ENCODE data around the gene IDI2. TPM values are rescaled to one million over a fixed set of nuclear protein-coding genes. Genes with fewer than 3 reads are reported as not detected.

The IDI2 gene
- total and polyA plus RNA-seq, 2 of the 13 experiments (the other 11 are each of a cell fraction or from before 2014, with no cell fraction given) = not detected

DNA sequence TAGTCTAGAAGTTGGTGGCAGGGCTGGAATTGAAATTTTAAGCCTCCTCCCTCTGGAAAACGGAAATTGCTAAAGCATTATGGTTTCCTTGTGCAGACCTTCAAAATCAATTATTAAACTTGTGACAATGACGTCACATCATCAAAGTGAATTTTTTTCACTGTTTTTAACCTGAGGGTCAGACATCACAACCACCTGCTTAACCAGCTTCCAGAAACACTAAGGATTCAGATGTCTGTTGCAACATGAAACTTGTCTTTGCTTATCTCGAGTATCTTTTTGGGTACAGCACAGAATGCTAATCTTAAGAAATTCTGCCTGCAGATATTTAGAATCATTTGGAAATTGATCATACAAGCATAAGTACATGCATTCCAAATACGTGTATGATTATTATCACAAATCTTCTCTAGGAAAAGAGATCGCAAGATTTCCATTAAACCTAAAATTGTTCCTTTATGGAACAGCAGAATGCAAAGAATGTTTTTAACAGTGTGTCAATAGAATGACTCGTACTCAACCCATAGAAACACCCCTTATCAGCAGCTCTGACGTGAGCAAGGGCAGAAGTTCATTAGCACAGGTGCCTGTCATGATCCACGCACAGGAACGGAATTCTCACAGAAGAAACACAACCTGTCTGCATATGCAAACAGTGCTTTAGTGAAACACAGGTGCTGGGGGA is 41.5 kb downstream of the IDI2 start (continued):
- no peak for TF ChIP-seq FOSL1 (CRISPR knock-in tag; IDR thresholded peaks at IDR 0.05; ENCODE audit: borderline replicate concordance)
- no peak for TF ChIP-seq SRSF4 (IDR thresholded peaks at IDR 0.05; ENCODE audit: low read depth, low read length, poor library complexity, severe bottlenecking)
- TF ChIP-seq HNRNPH1 (optimal IDR thresholded peaks at IDR 0.05; ENCODE audit: low read depth, low read length) = no peak
- TF ChIP-seq, protein P1, sequence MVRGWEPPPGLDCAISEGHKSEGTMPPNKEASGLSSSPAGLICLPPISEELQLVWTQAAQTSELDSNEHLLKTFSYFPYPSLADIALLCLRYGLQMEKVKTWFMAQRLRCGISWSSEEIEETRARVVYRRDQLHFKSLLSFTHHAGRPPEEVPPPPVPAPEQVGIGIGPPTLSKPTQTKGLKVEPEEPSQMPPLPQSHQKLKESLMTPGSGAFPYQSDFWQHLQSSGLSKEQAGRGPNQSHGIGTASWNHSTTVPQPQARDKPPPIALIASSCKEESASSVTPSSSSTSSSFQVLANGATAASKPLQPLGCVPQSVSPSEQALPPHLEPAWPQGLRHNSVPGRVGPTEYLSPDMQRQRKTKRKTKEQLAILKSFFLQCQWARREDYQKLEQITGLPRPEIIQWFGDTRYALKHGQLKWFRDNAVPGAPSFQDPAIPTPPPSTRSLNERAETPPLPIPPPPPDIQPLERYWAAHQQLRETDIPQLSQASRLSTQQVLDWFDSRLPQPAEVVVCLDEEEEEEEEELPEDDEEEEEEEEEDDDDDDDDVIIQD (CRISPR knock-in tag; IDR thresholded peaks at IDR 0.05; ENCODE audit: low read depth) = 0 out of 2 replicates have a peak, but pooled peaks have one; percentile 29
- TF ChIP-seq BORCS8-MEF2B (CRISPR knock-in tag; IDR thresholded peaks at IDR 0.05) = no peak
- TF ChIP-seq SETDB1 (CRISPR knock-in tag; IDR thresholded peaks at IDR 0.05; ENCODE audit: borderline replicate concordance) = no peak
- TF ChIP-seq TBX2 (CRISPR knock-in tag; IDR thresholded peaks at IDR 0.05; ENCODE audit: borderline replicate concordance) = peak; percentile 53; the same call in 1 of the 2 replicates
- TF ChIP-seq, protein P2, sequence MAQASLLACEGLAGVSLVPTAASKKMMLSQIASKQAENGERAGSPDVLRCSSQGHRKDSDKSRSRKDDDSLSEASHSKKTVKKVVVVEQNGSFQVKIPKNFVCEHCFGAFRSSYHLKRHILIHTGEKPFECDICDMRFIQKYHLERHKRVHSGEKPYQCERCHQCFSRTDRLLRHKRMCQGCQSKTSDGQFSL (CRISPR knock-in tag; IDR thresholded peaks at IDR 0.05) = no peak
- TF ChIP-seq NPAS2 (CRISPR knock-in tag; IDR thresholded peaks at IDR 0.05; ENCODE audit: borderline replicate concordance) = no peak
- TF ChIP-seq AGO1 (IDR thresholded peaks at IDR 0.05; ENCODE audit: low read depth, low read length, poor library complexity, severe bottlenecking) = no peak
- TF ChIP-seq MLLT10 (CRISPR knock-in tag; IDR thresholded peaks at IDR 0.05) = no peak
- no peak for TF ChIP-seq ZNF180 (CRISPR knock-in tag; IDR thresholded peaks at IDR 0.05; ENCODE audit: borderline replicate concordance, low read depth)
- TF ChIP-seq CREB1 (IDR thresholded peaks at IDR 0.05) = peak; percentile 86
- peak; percentile 71 for TF ChIP-seq CREB1 (CRISPR knock-in tag; IDR thresholded peaks at IDR 0.05)
- TF ChIP-seq ZNF234 (CRISPR knock-in tag; conservative IDR thresholded peaks at IDR 0.05) = no peak
- TF ChIP-seq SOX6 (IDR thresholded peaks at IDR 0.05) = no peak
- peak; percentile 25; the same call in 1 of the 2 replicates for TF ChIP-seq SOX6 (CRISPR knock-in tag; IDR thresholded peaks at IDR 0.05)
- TF ChIP-seq, protein P3, sequence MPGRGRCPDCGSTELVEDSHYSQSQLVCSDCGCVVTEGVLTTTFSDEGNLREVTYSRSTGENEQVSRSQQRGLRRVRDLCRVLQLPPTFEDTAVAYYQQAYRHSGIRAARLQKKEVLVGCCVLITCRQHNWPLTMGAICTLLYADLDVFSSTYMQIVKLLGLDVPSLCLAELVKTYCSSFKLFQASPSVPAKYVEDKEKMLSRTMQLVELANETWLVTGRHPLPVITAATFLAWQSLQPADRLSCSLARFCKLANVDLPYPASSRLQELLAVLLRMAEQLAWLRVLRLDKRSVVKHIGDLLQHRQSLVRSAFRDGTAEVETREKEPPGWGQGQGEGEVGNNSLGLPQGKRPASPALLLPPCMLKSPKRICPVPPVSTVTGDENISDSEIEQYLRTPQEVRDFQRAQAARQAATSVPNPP (CRISPR knock-in tag; IDR thresholded peaks at IDR 0.05) = no peak
- peak; percentile 79 for TF ChIP-seq ATF7 (IDR thresholded peaks at IDR 0.05)
- TF ChIP-seq ATF7 (CRISPR knock-in tag; IDR thresholded peaks at IDR 0.05) = no peak
- TF ChIP-seq ZBTB21 (CRISPR knock-in tag; IDR thresholded peaks at IDR 0.05) = 0 out of 2 replicates have a peak, but pooled peaks have one; percentile 45
- peak; percentile 56; the same call in 1 of the 2 replicates for TF ChIP-seq ZNF317 (CRISPR knock-in tag; IDR thresholded peaks at IDR 0.05)
- TF ChIP-seq HNF4G (IDR thresholded peaks at IDR 0.05; ENCODE audit: borderline replicate concordance, low read depth, low read length) = no peak
- TF ChIP-seq HNF4G (CRISPR knock-in tag; IDR thresholded peaks at IDR 0.05; ENCODE audit: borderline replicate concordance, low read depth) = no peak
- TF ChIP-seq CREM (IDR thresholded peaks at IDR 0.05) = peak; percentile 72
- TF ChIP-seq CREM (CRISPR knock-in tag; IDR thresholded peaks at IDR 0.05) = no peak
- TF ChIP-seq MED1 (CRISPR knock-in tag; IDR thresholded peaks at IDR 0.05) = peak; percentile 32; the same call in 1 of the 2 replicates
- no peak for TF ChIP-seq MTA3 (CRISPR knock-in tag; IDR thresholded peaks at IDR 0.05)
